PC-9 (cell line): ENCODE data around the gene PIK3CG.
"Not testable (repeated sequence)": the region's sequence is repeated elsewhere in the genome, so short reads cannot be mapped to it uniquely, and the experiment has no call there.

ENCODE experiments used
- CTCF ChIP-seq: fragments of 200-600 bp; sonication (generic); conservative IDR thresholded peaks from 2 replicates; pipeline ENCODE4 v1.6.1; 2017; ENCODE audit warnings: mixed run types, antibody characterized with exemption, mild to moderate bottlenecking, moderate library complexity
- EZH2 ChIP-seq: fragments of 200-600 bp; sonication (generic); IDR thresholded peaks from 2 replicates; pipeline ENCODE4 v1.8.0; 2017; ENCODE audit warnings: antibody characterized with exemption, low read depth

- TF ChIP-seq EZH2, CTCF: not testable (repeated sequence)
Measured at GRCh38 chr7:106830896-106831295, 34.2 kb upstream of the PIK3CG start.
